GM21576 (cell line): ENCODE results near the gene IL5RA.

Experiments
- ATAC-seq: cut with Tn5 transposase; IDR thresholded peaks from one replicate; pipeline ENCODE4 v1.9.1; 2021; ENCODE audit warnings: mild to moderate bottlenecking, moderate library complexity; ENCODE audit not compliant: unreplicated experiment

Gene IL5RA

DNA sequence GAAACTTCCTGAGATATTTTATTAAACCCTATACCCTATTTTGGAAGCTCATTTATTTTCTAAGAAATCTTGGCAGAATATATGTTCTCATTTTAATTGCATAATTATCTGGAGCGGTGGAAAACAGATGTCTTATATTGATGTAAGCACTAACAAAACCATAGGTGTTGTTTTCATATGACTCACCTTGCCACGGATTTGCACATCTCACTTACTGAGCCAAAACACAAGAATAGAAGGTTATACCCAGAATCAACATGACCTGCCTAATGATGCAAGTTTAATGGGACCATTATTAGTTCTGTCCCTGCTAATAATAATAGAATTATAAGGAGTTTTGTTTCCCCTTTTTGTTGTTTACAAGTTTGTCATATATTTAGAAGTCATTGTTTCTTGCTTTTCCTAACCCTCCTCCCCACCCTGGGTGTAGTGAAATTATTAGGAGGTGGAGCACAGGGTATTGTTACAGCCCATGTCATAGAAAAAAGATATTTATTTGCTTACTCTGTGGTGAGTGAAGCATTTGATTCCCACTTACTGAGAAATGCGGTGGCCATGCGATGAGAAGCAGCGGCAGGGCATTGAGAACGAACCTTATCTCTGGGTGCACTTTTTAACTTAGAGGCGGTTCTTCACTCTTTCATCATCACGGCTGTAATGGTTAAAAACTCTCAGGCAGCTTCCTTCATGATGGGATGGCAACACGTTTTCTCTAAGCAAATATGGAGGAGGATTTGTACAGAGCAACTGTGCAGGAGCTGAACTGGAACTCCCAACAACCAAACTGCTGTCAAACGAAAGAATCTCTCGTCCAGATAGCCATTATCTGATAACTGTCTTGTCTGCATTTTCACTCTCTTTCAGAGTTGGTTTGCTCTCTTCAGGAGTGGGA, 521 bp downstream of the IL5RA start:
- peak; percentile 87 for ATAC-seq

DNA sequence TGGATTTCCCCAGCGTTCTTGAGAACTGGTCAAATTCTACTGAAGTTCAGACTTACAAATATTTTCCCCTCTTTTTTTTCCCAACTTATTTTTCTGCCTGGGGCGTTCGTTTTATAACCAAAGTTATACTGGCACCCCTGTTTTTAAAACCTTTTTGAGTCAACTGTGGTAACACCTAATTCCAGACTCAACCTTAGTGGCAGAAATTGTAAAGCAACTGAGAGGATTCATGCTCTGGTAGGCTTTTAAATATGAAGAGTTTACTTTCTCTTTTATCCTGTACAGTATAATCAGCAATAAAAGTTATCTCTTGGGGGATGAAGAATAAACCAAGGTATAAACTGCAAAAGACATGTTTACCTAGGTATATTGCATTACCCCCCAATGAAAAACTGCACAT, 2.3 kb downstream of the IL5RA start:
- no peak for ATAC-seq

DNA sequence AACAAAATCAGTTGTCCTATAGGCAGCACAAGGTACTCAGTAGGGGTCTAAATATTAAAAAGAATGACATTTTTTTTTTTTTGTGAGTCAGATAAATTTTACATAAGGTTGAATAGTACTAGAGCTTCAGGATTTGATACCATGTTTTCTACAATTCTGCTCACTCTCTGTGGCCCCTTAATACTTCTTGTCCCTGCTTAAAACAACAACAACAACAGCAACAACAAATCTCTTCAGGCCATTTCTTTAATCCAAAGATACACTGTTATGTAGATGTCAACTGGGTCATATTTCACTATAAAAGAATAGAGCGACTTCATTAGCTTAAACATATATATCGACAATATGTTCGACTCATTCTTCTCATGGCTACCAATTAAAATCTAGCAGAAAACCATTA, 3.0 kb downstream of the IL5RA start:
- ATAC-seq: no peak

DNA sequence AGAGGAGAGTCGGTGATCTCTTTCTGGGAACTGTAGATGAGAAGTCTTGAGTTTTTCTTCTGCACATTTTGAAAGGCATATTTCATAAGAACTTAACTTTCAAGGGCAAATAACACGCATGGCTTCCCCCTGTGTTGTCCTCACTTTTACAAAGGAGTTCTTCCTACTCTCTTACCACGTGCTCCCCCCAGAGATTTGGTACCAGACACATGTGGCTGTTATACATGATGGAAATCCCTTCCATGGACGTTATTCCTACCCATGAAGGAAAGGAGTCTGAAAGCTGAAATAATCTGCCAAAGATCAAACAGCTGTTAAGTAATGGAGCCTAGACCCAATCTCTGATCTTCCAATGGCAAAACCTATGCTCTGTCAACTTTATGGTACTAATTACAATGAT, 4.4 kb downstream of the IL5RA start:
- no peak for ATAC-seq

DNA sequence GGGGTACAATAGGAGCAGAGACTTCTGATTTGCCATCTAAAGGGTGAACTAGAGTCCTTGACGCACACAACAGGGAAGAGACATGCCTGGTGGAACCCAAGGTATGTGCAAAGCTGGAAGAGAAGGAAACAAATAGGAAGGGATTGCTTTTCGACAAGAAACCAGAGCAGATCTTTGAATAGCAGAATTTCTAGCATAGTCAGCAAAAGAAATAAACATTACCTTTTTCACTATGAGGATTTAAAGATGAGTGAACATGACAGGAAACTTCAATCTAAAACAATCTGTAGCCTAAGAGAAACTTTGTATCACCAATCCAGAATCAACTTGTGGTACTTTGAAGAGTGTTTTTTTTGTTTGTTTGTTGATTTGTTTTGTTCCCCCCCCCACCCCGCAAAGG, 4.9 kb downstream of the IL5RA start:
- ATAC-seq: no peak

DNA sequence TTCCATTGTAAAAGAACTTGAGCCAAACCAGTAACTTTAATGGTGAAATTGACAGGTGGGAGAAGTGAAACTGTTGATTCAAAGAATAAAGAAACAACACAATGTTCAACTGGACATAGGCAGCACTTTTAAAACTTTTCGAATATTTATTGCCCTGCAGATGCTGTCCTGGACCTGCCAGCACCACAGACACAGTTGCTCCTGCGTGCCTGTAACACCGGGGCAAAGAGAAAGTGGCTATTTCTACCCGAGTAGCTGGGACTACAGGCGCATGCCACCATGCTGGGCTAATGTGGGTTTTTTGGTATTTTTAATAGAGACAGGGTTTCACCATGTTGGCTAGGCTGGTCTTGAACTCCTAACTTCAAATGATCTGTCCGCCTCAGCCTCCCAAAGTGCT, 7.4 kb downstream of the IL5RA start:
- no peak for ATAC-seq

DNA sequence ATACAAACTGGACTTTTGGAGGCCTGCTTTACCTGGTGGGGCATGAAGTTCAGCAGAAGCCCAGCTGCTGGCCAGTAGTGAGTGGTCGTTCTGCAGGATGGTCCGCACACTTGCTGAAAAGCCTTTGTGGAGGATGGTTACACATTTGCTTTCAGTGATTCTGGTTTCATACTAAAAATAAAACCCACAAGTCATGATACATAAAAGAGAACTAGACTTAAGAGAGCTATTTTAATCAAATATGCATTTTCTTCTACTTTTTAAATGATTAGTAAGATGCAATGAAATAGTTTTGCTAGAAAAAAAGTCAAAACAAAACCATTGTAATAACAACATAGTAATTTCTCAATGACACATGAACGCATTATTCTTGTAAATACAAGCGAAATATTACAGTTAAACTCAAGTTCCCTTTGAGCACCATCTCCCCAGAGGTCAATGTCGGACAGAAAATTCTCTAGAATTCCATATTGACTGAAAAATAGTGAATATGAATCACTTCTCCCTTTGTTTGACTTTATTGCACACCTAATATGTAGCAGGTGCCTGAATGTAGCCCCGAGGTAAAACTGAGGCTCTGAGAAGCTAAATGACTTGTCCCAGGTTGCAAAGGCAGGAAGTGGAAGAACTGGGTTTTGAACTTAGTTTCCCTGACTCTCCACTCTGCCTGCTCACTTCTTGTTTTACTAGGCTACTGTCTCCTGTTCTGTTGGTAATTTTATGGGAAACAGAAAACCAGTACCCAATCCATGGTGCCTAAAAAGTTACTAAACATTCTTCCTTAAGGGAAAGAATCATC, 8.3 kb downstream of the IL5RA start:
- peak; percentile 54 for ATAC-seq

DNA sequence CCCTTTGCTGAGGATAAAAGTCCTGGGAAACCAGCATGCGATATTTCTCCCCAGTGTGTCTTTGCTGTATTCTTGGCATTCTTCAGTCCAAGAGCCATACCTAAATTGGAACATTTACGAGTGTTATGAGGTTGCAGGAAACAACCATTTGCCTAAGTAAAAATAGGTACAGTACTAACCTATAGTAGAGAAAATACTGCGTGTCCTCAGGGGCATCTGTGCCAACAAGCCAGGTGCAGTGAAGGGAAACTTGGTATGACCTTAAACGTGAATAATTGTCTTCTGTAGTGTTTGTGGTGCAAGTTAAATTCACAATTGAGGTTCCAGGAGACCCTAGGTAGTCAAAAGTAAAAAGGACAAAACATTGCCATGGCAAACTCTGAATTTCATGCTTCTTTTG, 12.2 kb downstream of the IL5RA start:
- no peak for ATAC-seq

DNA sequence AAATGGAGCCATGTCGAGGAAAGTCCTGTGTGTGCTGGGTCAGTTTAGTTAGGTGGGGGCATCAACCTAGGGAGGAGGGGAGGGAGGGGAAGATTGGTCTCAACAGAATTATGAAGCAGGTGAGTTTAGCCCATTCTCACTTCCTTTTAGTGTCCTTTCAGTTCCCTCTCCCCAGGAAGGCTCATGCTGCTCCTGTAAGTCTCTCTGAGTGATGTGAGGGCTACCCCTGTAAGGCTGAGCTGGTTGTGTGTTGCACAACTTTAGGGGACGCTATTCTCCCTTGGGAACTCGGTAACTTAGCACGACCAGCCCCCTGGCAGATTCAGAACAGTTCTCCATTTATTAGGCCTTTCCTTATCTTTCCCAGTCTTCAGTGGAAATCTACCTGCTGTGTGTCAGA, 21.2 kb downstream of the IL5RA start:
- ATAC-seq: peak; percentile 99

DNA sequence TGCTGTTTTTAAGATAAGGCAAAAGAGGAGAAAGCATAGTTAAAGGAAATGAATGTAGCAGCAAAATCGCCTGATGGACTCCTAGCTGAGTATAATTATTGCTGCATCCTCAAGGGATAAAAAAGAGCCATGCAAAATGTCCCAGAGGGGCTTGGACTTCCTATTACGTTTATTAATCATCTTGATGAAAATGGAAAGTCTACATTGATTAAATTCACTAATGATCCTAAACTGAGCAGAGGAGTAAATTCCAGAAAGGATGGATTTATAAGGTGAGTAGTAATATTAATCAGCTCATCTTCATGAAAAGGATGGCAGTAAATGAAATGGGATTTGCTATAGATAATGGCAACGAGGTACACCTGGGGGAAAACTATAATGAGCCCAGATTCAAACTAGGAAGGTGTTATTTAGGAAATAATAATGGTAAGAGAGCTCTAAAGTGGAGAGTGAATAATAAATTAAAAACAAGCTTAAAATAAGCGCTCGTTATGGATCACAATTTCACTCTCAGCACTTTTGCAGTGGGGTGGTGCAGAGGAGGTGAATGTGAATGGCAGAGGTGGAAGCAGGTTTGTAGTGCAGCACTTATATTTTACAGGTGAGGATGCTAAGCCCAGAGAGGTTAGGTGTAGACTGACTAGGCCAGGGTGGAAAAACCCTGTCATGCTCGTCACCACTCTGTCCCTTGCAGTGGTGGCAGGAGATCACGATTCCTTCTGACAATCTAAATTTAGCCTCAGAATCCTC, 22.3 kb downstream of the IL5RA start:
- no peak for ATAC-seq

DNA sequence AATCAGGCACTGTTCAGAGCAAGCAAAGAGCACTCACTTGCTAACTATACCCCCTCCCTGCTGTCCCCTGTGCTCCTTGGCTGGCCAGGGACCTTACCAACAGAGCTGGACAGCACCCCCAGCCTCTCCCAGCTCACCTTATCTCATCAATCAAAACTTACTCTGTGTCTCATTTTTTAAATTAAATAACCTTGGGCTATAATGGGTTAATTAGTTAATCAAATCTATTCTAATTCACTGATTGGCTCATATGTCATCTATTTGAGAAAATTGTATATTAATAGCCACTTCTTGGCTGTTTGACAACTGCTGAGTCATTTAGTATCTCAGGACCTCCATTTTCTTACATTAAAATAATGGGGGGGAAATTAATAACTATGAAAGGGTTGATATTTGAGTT, 22.9 kb downstream of the IL5RA start:
- no peak for ATAC-seq

DNA sequence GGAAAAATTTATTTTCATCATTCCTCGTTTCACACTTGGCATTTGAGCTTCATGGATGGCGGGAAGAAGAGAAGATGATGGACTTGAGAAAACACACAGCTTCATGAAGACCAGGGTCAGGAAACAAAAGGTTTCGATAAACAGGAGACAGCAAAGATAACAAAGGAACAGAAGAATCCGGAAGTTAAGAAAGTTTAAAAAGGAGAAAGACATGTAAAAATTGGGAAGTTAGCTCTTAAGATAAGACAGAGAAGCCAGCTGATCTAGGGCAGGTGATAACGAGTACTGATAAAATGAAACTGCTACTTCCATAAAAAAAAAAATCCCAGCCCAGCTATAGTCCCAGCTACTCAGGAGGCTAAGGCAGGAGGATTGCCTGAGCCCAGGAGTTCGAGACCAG, 23.9 kb downstream of the IL5RA start:
- ATAC-seq: no peak

DNA sequence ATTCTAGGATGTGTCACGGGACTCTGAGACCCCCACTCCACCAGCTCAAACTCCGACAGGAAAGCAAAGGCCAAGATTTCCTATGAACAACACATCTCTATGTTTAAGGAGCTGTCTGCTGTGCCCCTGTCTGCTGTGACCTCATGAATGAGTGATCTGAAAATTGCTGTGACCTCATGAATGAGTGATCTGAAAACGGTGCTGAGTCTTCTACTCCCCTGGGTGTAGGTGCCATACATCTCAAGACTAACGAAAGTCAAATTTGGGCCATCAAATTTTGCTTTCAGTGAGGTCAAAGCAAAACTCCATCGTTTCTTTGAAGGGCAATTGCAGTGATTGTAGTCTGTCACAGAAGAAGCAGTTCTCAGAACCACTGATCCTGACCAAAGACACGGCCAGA, 24.4 kb downstream of the IL5RA start:
- ATAC-seq: peak; percentile 23

DNA sequence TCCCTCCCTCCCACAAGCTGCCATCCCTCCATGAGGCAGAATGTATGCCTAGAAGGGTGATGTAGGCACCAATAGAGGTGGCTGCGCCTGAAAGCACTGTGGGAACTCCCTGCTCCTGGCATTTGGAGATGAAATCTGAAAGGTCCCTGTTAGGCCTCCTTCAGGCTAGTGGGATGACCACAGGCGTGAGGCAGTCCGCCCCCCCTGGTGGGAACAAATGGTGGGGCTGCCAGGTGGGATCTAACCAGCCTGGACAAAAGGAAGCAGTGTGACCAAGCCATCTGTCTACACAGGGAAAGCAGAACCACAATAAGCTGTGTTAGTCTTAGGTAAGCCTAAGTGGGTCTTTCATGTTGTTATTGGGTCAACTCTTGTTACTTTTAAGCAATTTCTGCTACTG, 25.3 kb downstream of the IL5RA start:
- no peak for ATAC-seq

DNA sequence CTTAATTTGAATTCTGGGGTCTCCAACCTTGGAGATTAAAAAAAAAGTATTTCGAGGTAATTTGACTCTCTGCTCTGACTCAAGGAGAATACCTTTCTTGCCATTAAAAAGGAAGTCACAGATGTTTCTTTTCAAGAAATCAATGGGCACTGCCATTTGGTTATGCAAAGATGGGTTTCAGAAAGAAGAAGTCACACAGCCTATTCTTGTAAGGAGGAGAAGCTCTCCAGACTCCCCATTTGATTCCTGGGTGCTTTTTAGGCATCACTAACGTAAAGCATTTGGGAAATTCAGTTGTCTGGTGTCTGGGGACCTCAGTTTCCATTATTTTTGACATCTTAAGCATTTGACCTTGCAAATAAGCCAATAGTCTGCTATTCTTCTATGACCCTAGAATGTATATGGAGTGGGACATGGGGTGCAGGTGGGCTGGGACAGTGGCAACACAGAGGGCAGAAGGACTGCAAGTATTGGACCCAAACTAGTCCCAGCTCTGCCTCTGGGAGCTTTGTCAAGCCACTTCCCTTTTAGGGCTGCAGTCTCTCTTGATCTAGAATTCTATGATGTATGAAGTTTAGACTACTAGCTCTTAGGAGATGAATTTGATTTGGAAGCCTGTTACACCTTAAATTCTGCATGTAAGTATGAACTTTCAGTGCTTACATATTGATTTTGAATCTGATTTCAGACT, 27.8 kb downstream of the IL5RA start:
- ATAC-seq: peak; percentile 83

DNA sequence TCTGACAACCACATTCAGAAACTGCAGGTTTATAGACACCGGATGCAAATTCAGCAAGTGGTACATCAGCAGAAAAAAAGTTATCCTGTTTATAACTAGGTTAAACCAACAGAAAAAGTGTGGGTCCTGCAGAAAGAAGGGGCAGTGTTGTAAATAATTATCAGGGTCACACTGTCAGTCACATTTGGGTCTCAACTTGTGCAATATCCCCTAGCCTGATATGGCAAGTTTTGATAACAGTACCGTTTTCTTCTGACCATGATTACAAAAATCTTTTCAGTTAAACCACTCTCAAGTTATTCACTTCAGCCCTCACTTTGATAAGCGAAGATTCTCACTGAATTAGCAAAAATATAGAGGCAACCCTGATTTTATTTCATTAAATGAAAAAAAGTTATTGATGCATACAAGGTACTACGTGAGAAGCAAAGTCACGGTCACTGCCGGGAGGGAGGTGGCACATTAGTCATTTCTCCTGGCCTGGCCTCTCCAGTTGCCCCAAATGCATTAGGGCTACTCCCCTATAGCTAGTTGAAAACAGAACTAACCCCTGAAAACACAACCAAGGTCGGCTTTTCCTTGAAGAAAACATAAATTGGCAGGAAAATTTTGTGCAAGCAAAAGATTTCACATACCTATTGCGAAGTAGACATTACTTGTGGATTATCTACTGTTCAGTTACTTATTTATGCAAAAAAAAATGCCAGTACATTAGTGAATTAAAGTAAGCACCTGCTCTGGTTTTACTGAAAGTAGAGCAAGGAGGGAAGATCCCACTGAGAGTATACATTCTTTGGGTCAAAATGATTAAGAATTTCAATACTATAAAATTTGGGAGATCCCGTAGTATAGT, 28.6 kb downstream of the IL5RA start:
- ATAC-seq: peak; percentile 40

DNA sequence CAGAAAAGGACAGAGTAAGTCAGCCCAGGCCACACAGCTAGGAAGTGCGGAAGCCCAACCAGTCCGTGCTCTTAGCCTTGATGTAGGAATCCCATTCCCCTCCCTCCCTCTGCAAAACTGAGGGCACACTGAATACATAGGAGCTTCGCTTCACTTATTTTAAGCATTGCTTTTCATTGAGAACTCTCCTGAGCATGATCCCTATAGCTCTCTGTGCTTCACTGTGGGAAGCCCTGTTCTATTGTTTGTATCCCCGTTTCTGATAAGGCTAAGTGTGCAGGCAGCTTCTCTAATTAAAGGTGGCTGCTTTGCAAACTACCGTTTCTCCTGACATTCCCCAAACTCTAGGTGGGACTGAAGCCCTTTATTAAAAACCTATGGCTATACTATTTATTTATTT, 29.9 kb downstream of the IL5RA start:
- no peak for ATAC-seq

DNA sequence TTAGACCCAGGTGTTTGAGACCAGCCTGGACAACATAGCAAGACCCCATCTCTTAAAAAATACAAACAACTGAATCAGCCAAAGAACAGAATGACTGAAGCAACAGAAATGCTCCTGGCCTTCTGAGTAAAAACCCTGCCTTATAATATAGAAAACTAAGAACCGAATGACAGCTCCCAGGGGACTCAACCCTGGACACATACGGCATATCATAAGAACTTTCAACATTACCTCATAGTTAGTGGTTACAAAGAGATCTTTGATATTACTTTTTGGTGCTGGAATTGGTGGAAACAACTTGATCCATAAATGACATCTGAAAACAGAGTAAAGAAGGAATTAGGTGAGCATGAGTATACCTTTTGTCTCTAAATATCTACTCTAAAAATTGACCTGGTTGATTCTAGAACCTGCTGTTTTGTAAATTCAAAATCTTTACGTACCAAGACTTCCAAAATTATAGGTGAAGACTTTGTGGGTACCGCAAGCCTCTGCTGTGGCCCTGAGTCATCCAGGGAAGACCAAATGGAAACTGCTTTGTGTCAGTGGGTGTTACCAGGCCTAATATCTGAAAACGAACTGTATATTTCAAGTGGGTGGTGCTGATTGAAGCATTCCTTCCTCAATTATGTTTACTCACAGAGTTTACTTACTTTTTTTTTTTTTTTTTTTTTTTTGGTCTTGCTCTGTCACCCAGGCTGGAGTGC, 35.5 kb downstream of the IL5RA start:
- peak; percentile 66 for ATAC-seq

DNA sequence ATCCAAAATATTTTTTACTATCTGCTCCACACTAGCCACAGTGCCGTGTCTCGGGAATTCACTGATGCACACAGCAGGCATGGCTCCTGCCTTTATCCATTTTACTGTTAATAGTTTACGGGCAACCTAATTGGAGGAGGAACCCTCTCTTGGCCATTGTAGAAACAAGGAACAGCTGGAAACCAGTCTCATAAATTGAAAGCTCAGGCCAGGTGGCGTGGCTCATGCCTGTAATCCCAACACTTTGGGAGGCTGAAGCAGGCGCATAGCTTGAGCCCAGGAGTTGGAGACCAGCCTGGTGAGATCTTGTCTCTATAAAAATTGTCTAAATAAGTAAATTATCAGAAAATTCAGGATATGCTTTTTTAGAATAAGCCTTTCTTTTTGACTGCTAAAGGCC, 39.0 kb downstream of the IL5RA start:
- ATAC-seq: no peak
